ENCODE data around the gene KRTAP21-2.

- no peak for TF ChIP-seq CTCF (IDR thresholded peaks at IDR 0.05)
- TF ChIP-seq POLR2A (IDR thresholded peaks at IDR 0.05), result no peak
- no peak for TF ChIP-seq POLR2AphosphoS5 (IDR thresholded peaks at IDR 0.05)
- no peak for TF ChIP-seq EP300 (IDR thresholded peaks at IDR 0.05)
Observed at GRCh38 chr21:30718239-30718909, 28.7 kb downstream of the KRTAP21-2 start, which contains the start of gene KRTAP21-3.

All from stomach (tissue), 4 donors.